GM21447 (cell line): ENCODE data around the gene PCDHGC5.

Experiments
- ATAC-seq: cut with Tn5 transposase; IDR thresholded peaks from one replicate; pipeline ENCODE4 v1.9.1; 2021; ENCODE audit not compliant: unreplicated experiment

Gene PCDHGC5

DNA sequence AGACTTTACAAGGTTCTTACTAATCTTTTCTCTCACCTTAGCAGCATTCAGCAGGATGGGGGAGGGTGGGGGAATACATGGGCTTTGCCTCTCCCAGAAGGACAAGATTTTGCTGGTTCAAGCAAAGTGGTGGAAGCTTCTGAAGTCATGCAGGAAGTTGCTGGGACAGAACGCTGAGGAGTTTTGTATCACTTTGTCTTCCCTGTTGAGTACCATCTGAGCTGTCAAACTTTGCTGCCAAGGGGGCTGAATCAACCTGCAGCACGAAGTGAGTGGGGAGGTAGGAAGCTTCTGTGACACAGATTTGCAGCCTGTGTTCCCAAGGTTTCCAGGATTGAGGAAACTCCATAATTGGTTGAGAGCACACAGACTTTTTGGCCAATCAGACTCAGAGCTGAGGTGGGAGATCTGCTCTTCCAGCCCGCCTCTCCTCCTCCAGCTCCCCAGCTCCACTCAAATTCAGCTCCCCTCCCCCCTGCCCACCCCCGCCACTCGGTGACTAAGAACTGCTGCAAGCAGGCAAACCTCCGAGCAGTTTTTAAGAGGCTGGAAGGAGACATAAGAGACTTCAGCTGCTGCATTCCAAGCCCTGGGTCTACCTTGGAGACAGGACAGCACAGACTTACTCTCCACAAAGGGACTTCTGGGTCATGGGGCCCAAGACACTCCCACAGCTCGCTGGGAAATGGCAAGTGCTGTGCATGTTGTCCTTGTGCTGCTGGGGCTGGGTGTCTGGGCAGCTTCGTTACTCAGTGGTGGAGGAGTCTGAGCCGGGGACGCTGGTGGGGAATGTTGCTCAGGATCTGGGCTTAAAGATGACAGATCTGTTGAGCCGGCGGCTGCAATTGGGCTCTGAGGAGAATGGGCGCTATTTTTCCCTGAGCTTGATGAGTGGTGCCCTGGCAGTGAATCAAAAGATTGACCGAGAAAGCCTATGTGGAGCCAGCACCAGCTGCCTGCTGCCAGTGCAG is at the start of gene PCDHGC5:
PCDHGC5 (plus strand) TSS at position 491 of the 971 bp plus-strand sequence; CDS start at position 651, 160 bp downstream.
- no peak for ATAC-seq

DNA sequence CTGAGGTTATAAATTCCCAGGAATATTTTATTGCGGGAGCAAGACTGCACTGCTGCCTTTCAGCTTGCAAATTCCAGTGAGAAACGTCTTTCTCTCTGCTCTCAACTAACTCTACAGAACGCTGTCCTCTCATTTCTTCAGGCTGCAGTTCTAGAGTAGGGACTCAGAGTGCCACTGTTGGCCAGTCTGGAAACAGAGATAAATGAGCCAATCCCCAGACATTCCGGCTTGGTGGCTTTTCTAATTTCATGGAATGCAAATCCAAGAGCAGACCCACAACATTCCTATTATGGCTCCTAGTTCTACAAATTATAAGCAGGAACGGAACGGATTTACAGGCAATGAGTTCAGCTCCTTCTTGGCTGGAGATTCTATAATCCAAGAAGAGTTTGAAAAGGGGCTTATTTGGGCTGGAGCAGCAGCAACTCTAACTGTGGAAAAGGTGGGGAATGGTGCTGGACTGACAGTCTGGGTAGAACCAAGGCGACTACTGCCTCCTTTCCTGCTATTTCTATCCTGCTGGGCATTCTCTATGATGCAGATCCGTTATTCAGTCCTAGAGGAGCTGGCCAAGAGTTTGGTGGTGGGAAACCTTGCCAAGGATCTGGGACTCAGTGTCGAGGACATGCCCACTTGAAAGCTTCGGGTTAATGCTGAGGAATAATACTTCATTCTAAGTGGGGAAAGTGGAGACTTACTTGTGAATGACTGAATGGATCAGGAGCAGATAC is 49.3 kb upstream of the PCDHGC5 start:
- no peak for ATAC-seq

DNA sequence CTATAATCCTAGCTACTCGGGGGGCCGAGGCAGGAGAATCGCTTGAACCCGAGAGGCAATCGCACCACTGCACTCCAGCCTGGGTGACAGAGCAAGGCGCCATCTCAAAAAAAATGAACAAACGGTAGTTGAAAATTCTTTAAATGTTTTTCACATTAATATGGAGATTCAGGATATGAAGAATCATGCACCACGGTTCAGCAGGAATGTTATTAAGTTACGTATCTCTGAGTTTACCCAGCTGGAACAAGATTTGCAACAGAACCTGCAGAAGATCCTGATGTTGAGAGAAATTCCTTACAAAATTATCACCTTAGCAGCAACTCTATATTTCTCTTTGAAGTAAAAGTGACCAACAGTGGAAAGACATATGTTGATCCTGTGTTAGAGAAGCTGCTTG is 48.5 kb upstream of the PCDHGC5 start:
- ATAC-seq: no peak

- no peak for ATAC-seq
These were observed 47.2 kb upstream of the PCDHGC5 start for GRCh38 chr5:141441571-141442170.

DNA sequence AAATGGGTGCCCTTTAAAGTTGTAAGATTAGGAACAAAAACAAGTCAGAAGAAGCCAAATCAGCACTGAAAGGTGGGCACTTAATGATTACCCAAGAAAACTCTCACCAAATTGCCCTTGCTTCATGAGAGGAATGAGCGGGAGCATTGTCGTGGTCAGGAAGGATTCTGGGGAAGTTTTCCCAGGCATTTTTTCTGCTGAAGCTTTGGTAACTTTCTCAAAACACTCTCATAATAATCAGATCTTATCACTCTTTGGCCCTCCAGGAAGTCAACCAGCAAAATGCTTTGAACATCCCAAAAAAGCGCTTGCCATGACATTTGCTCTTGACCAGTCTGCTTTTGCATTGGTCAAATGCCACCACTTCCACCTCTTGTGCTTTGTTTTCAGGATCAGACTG is 23.5 kb upstream of the PCDHGC5 start:
- no peak for ATAC-seq

DNA sequence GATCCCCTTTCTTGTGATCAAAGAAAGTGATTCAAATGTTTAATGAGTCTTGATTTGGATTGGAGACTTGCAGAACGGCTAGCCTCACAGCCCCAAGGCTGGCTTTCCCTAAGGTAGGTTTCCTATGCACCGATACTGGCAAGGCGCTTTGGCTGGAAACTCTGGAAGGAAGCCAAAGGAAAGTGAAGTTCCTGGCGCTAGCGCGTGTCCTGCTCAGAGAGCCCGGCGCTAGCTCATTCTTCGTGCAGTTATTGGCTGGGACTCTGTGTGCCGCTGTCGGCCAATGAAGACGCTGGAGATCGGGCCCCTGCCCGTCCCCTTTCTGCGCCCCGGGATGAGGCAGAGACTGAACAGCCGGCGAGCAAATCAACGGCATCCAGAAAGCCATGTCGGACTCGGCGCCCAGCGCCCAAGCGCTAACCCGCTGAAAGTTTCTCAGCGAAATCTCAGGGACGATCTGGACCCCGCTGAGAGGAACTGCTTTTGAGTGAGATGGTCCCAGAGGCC is 13.2 kb upstream of the PCDHGC5 start, which contains the start of gene PCDHGC3:
PCDHGC3 (plus strand) TSS at position 342 of the 507 bp plus-strand sequence; CDS start at position 493, 151 bp downstream.
- peak; percentile 98 for ATAC-seq

DNA sequence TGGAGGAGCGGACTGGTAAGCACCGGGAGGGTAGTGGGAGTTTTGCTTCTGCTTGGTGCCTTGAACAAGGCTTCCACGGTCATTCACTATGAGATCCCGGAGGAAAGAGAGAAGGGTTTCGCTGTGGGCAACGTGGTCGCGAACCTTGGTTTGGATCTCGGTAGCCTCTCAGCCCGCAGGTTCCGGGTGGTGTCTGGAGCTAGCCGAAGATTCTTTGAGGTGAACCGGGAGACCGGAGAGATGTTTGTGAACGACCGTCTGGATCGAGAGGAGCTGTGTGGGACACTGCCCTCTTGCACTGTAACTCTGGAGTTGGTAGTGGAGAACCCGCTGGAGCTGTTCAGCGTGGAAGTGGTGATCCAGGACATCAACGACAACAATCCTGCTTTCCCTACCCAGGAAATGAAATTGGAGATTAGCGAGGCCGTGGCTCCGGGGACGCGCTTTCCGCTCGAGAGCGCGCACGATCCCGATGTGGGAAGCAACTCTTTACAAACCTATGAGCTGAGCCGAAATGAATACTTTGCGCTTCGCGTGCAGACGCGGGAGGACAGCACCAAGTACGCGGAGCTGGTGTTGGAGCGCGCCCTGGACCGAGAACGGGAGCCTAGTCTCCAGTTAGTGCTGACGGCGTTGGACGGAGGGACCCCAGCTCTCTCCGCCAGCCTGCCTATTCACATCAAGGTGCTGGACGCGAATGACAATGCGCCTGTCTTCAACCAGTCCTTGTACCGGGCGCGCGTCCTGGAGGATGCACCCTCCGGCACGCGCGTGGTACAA is 12.6 kb upstream of the PCDHGC5 start:
- ATAC-seq: peak; percentile 25

DNA sequence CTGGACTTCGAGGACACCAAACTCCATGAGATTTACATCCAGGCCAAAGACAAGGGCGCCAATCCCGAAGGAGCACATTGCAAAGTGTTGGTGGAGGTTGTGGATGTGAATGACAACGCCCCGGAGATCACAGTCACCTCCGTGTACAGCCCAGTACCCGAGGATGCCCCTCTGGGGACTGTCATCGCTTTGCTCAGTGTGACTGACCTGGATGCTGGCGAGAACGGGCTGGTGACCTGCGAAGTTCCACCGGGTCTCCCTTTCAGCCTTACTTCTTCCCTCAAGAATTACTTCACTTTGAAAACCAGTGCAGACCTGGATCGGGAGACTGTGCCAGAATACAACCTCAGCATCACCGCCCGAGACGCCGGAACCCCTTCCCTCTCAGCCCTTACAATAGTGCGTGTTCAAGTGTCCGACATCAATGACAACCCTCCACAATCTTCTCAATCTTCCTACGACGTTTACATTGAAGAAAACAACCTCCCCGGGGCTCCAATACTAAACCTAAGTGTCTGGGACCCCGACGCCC is 11.8 kb upstream of the PCDHGC5 start:
- ATAC-seq: no peak

DNA sequence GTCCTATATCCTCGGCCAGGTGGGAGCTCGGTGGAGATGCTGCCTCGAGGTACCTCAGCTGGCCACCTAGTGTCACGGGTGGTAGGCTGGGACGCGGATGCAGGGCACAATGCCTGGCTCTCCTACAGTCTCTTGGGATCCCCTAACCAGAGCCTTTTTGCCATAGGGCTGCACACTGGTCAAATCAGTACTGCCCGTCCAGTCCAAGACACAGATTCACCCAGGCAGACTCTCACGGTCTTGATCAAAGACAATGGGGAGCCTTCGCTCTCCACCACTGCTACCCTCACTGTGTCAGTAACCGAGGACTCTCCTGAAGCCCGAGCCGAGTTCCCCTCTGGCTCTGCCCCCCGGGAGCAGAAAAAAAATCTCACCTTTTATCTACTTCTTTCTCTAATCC is 11.1 kb upstream of the PCDHGC5 start:
- no peak for ATAC-seq

DNA sequence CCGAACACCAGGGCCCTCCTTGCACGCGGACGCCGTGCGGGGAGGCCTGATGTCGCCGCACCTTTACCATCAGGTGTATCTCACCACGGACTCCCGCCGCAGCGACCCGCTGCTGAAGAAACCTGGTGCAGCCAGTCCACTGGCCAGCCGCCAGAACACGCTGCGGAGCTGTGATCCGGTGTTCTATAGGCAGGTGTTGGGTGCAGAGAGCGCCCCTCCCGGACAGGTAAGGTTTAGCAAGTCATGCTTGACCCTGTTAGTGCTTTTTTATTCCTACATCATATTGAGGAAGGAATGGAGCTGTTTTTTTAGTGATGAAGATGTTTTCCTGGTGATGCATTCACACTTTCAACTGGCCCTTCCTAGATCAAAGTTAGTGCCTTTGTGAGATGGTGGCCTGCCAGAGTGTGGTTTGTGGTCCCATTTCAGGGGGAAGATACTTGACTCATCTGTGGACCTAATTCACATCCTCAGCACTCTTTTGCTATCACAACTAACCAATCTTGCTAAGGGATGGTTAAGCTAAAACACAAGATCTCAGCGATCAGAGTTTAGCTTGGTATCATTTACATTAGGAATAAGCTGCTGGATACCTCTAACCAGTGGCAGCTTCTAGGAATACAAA is 10.4 kb upstream of the PCDHGC5 start:
- ATAC-seq: no peak

DNA sequence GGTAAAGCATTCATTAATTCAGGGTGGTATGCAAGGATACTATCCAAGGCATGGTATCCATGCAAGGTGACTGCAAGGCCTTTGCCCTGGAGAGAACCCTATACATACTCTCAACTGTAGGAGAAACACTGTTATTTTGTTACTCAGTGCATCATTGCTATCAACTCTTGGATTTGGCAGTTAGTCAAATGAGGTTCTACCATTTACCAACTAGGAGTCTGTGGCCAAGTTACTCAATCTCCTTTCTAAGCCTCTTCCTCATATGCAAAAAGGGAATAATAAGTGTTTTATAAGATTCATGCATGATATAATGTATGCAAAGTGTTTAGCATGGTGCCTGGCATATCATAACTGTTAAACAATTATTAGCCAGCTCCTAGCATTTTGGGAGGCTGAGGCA is 9.1 kb upstream of the PCDHGC5 start:
- ATAC-seq: no peak

GRCh38 chr5:141483902-141484301 is 5.0 kb upstream of the PCDHGC5 start:
- no peak for ATAC-seq

DNA sequence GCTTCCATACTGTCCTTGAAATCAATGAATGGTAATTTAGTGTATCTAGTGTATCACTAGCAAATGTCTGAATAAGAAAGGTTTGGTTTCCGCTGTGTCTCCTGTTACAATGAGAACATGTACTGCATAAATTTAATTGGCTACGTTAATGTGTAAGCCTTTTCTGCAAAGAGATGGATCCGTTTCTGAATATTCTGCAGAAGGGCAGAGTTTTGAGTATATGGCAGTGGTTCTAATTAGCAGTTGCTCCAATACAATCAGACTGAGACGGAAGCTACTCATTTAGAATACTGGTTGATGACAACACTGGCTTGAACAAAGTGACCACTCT is 4.6 kb upstream of the PCDHGC5 start:
- ATAC-seq: no peak

- no peak for ATAC-seq
These were observed 4.1 kb upstream of the PCDHGC5 start, which contains the start of gene PCDHGC4 for GRCh38 chr5:141484641-141485311. Gene PCDHGC4 (plus strand): TSS chr5:141485030. CDS start chr5:141485174, 144 bp downstream.

GRCh38 chr5:141485321-141486055 is 3.4 kb upstream of the PCDHGC5 start:
- no peak for ATAC-seq

DNA sequence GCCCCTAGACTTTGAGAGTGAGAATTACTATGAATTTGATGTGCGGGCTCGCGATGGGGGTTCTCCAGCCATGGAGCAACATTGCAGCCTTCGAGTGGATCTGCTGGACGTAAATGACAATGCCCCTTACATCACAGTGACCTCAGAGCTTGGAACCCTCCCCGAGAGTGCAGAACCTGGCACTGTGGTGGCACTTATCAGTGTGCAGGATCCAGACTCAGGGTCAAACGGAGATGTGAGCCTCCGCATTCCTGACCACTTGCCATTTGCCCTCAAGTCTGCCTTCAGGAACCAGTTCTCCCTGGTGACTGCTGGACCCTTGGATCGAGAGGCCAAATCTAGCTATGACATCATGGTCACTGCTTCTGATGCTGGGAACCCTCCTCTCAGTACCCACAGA is 2.8 kb upstream of the PCDHGC5 start:
- ATAC-seq: no peak

DNA sequence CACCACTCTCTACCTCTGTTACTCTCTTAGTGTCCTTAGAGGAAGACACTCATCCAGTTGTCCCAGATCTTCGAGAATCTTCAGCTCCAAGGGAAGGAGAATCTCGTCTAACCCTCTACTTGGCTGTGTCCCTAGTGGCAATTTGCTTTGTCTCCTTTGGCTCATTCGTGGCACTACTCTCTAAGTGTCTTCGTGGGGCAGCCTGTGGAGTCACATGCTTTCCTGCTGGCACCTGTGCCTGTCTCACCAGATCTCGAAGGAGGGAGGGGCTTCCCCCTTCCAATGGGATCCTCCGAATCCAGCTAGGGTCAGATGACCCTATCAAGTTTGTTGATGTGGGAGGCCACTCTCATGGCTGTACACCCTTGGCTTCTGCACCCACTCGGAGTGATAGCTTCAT is 1.8 kb upstream of the PCDHGC5 start:
- ATAC-seq: no peak

DNA sequence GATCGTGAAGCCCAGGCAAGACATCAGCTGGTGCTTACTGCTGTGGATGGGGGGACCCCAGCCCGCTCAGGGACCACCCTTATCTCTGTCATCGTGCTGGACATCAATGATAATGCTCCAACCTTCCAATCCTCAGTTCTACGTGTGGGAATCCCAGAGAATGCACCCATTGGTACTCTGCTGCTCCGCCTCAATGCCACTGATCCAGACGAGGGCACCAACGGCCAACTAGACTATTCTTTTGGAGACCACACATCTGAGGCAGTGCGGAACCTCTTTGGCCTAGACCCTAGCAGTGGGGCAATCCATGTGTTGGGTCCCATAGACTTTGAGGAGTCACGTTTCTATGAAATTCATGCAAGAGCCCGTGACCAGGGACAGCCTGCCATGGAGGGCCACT is 960 bp downstream of the PCDHGC5 start:
- ATAC-seq: no peak

GRCh38 chr5:141490271-141490670 is 1.4 kb downstream of the PCDHGC5 start:
- ATAC-seq: no peak
